Stimulated activated CD4-positive, alpha-beta T cell treated with anti-CD3 and anti-CD28 coated beads, Interleukin-2, amount 100 ng/mL, for 48 hours (primary cell): Measurements from ENCODE around the gene ICAM2.
"Not testable (repeated sequence)": the region's sequence is repeated elsewhere in the genome, so short reads cannot be mapped to it uniquely, and the experiment has no call there.

Experiments used
- DNase-seq, 2 donors: peaks; one replicate each; pipeline ENCODE4 v3.0.0-alpha.2; 2020

The ICAM2 gene

DNA sequence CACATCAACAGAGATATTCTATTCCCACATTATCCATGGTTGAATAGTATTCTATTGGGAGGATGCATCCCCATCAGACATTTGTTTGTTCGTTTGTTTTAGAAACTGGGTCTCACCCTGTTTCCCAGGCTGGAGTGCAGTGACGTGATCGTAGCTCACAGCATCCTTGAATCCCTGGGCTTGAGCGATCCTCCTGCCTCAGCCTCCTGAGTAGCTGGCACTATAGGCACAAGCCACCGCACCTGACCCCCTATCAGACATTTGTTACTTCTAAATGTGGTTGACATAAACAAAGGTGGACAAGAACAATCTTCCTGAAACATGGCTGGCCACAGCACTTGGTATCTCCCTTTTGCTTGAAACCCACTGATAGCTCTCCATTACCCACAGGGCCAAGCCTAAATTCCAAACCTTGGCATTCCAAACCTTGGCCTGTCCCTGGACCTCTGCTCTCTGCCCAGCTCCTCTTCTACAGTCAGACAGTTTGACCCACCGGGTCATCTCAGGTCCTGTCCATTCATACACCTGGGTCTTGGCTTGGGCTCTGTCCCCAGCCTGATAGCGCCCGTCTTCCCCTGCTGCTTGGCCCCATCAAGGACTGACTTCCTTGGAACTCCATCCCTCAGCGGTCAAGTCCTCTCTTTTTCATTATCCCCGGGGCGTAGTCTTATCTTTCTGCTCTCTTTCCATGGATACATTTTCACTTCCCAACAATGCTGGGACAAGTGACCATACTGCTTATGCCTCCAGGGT is 23.8 kb downstream of the ICAM2 start:
- DNase-seq, result no peak

DNA sequence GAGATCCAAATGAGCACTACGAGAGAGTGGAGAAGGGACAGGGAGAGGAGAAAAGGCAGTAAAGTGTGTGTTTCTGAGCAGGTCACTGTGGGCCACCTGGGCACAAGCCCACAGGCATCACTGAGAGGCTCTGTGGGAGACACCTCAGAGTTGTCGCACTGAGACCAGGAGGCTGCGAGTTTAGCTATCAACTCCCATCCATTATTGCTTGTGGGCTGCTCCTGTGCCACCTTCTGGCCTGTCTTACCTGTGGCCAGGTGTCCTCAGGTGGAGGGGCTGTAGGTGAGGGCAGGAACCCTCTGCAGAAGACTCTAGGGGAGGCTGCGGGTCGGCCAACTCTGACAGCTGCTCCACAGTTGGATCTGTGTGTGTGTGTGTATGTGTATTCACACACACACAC is 24.8 kb downstream of the ICAM2 start:
- no peak for DNase-seq

DNA sequence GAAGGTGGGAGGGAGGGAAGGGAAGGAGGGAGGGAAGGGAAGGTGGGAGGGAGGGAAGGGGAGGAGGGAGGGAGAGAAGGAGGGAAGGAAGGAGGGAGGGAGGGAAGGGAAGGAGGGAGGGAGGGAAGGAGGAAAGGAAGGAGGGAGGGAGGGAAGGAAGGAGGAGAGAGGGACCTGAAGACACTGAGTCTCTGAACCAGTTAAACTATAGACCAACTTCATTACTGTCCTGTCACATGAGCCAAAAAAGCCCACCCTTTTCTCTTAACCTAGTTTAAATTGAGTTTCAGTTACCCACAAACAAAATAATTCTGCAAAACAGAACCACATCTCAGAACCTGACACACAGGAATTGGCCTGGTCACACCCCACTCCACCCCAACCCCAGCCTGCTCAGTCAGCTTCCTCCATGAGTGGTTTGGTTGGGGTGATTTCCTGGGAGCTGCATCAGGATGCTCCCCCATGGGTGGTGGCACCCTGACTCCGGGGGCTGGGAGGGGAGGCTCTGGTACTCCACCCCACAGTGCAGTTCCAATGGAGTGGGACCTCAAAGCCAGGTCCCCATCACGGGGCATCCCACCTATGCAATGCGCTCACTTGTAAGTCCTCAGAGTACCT is 27.0 kb downstream of the ICAM2 start:
- DNase-seq, result no peak

DNA sequence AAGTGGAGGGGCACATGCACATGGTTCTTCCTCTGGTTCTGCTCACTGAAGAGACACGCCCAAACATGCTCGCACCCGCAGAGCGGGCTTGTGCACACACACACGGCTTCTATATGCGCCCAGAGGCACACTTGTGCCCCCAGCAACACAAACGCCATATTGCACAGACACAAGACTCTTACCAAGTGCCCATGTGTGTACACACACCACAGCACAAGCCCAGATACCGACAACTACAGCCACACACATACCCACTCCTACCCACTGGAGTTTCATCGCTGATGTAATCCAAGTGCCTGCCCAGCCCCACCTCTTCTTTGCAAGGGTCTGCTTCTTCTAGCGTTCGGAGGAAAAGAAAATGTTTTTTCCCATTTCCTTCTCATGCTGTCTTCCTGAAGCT is 28.8 kb downstream of the ICAM2 start:
- no peak for DNase-seq

DNA sequence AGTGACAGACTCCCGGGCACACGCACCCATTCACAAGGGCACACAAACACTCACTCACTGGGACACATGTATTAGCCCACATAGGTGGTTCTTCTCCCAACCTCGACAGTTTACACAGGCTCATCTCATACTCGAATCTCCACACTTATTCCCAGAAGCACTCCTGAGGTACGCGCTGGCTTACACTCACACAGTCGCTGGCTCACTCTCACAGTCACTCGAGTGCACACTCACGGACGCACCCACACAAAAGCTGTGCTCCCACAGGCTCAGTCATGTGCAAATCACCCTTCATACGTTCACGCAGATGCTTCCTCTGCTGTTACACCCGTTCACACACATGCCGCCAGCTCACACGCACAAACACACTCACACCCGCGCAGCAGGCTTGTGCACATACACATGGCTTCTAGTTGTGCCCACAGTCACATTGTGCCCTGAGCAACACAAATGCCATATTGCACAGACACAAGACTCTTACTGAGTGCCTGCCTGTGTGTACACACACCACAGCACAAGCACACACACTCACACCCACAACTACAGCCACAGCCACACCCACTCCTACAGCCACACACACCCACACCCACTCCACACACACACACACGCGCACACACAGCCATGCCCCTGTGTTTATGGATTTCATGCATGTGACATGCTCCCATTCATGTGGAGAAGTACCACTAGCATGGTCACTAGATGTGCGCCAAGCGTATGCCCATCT is 30.6 kb downstream of the ICAM2 start:
- no peak for DNase-seq

DNA sequence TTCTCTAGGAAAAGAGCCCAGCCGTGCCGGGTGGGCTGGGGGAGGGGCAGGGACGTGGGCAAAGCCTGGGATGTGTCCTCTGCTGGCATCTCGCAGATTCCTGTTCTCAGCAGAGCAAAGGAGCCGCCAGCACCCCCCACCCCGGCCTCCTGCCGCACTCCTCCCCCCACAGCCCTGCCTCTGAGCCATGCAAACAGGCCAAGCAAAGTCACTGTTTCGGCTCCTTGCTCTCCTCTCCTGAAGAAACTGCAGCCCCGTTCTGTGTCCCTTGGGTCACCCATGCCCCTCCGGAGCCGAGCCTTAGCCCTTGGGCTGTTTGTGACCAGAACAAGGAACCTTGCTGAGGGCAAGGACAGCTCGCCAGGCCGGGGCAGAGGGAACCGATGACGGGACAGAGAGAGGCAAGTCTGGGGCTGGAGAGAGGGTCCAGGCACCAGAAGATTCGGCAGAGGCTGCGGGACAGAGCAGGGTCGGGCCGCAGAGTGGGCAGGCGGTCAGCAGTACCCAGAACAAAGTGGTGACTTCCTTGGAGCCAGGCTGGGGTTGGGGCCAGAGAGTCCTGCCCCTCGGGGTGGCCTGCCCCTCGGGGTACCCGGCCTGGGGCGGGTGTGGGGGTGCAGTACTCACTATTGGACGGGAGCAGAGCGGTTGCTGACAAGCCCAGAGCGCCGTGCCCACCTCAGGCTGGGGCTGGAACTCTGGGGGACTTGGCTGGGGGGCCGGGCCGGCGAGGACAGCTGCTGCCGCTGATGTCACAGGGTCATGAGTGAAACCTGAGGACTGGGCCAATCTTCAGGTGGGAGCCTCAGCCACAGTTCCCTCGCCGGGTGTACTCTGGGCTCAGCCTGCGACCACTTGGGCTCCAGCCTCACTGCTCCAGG is 31.5 kb downstream of the ICAM2 start:
- no peak for DNase-seq

DNA sequence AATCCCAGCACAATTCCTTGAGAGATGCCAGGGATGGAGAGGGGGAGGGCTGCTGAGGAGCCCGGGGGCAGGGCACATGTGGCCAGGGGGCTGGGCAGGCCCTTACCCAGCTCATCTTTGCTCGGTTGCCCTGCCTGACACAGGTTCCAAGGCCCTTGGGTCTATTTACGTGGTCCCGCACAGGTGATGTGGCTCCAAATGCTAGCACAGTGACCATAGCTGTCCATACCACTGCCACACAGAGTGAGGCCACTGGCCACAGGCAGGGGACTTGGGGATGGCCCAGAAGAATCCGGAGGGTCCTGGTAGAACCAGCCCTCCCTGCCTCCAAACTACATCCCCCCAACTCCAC is 32.3 kb downstream of the ICAM2 start:
- DNase-seq, result no peak

DNA sequence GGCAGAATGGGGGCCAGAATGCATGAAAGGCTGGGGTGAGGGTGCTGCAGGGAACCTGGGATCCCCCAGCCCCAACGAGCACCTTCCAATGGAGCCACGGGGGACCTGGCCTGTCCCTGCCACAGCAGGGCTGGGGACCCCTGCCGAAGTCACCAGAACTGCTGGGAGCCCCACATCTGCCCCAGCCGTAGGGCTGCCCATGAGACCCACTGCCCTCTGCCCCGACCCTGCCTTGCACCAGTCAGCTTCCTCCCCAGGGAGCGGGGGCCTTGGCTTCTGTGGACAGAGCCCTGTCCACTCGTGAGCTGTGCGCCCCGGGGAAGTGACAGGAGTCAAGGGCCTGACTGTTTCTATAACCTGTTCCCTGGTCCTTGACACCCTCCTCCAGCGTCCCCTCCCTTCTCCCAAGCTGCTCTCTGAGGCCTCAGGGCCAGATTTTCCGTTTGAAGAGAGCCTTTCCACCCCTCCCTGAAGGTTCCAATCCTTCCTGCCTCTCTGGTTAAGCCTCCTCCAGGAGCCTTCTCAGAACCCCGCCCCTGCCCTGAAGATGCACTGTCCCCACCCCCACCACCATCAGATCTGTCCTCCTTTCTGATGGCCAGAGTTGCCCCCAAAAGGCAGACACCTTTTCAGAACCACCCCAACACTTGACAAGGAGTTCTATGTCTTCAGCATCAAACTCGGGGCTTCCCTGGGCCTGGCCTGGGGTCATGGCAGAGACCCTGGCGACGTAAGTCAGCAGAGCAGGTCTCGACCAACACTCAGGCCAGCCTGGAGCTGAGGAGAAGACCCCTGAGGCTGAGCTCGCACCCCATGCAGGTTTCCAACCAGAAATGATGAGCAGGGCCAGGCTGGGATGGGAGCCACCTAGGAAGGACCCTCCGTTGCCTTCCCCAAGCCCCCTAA is 33.0 kb downstream of the ICAM2 start:
- DNase-seq, result no peak

DNA sequence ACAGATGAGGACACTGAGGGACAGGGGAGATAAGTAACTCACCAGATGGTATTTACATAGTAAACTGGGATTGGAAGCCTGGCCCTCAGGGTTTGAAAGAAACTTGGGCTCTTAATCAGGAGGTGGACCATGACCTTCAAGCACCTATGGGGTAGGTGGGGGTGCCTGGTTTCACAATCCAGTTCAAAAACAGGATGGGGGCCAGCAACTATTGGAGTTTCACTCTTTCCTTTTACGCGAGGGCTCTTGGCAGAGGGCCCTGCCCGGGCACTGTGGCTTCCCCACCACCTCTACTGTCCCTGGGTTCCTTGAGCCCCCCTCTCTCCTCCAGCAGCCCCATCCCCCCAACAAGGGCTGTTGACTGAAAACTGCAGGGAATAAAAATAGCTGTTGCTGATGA is 33.6 kb downstream of the ICAM2 start:
- DNase-seq, result no peak

DNA sequence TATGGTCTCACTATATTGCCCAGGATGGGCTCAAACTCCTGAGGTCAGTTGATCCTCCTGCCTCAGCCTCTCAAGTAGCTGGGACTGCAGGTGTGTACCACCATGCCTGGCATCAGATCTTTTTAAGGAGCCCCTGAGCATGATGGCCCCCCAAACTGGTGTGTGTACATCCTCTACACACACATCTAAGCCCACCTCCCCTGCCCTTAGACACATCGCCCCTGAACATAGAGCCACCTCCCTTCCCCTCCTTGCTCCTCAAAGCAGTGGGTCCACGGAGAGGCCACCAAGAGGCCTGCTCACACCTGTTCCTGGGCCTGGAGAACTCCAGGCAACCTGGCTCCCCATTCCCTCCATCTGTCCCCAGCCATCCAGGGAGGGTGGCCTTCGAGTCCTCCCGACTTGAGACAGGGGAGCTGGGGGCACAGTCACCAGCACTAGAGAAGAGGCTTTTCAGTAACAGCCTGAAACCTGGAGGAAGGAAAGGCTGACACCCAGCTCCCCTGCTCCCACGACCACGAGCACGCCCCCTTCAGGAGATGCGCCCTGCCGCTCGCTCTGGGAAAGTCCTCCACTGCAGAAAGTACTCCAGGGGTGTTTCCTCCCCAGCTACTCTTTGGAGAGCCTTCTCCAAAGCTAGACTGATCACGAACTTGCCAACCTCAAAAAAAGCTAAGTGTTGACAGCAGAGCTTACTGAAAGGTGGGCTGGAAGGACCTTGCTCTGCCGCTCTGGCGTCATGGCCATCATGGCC is 34.9 kb downstream of the ICAM2 start:
- no peak for DNase-seq

DNA sequence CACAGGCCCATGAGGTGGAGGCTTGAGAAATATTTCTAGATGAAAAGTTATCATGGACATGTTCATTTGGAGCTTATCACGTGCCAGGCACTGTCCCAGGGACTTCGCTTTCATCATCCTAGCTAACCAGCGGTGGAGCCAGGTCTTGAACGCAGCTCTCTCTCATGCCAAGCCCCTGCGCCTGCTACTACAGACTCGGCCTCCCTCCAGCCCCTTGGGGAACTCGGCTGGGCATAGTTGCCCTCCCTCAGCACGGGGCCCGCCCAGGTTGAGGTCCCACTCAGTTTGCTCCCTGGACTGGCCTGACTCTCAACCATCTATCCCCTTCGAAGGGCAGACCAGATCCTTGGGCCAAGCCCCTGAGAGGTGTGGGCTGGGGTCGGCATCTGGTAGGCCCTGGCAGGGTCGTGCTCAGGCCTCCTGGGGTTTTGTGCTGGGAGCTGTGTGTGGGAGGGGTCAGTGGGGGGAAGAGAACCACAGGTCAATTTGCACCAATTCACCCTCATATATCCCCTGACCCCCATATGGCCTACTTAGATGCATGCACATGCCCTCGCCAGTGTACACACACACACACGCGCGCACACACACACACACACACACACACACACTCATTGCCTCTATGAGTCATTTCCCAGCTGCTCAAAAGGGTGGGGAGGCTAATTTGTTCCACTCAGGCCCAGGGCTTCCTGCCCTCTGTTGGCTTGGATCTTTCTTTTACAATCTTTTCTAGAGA is 35.6 kb downstream of the ICAM2 start:
- peak; percentile 34 to 50 for DNase-seq

DNA sequence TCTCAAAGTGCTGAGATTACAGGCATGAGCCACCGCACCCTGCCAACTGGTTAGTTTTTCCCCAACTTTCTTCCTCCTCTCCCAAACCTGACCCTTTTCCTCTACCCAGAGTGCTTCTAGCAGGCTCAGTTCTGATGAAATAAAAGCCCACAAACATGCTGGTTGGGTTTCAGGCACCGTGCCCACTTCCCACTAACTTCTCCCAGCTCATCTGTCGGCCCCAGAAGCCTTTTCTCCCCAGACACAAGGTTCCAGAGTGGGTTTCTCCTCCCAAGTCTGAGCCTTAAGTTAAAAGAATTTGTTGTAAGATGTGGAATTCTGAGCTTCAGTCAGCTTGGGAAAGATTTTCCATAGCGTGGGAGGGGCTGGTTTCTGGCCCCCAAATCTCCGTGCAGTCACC is 36.2 kb downstream of the ICAM2 start:
- DNase-seq, result no peak

DNA sequence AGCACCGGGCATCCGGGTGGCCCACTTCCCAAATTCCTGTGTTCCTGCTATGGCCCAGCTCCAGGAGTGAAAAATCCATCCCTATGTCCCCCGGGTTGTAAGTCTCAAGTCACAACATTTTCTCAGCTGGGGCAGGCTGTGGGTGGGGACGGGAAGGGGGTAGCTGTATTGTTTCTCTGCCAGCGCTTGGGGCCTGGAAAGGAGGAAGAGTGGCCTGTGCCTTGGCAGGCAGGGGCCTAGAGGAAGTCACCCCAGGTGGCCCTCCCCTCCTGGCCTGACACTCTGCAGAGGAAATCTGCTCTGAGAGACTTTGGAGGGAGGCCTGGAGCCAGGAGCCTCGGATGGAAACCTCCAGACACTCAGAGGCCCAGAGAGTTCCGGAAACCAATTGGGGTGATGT is 37.1 kb downstream of the ICAM2 start:
- DNase-seq, result no peak

DNA sequence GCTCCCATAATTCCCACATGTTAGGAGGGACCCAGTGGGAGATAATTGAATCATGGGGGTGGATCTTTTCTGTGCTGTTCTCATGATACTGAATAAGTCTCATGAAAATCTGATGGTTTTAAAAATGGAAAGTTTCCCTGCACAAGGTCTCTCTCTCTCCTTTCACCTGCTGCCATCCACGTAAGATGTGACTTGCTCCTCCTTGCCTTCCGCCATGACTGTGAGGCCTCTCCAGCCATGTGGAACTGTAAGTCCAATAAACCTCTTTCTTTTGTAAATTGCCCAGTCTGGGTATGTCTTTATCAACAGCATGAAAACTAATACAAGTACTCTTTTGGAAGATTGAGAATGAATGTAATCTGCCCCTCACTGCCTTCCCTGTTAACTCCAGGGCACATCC is 37.8 kb downstream of the ICAM2 start:
- not testable (repeated sequence) for DNase-seq

DNA sequence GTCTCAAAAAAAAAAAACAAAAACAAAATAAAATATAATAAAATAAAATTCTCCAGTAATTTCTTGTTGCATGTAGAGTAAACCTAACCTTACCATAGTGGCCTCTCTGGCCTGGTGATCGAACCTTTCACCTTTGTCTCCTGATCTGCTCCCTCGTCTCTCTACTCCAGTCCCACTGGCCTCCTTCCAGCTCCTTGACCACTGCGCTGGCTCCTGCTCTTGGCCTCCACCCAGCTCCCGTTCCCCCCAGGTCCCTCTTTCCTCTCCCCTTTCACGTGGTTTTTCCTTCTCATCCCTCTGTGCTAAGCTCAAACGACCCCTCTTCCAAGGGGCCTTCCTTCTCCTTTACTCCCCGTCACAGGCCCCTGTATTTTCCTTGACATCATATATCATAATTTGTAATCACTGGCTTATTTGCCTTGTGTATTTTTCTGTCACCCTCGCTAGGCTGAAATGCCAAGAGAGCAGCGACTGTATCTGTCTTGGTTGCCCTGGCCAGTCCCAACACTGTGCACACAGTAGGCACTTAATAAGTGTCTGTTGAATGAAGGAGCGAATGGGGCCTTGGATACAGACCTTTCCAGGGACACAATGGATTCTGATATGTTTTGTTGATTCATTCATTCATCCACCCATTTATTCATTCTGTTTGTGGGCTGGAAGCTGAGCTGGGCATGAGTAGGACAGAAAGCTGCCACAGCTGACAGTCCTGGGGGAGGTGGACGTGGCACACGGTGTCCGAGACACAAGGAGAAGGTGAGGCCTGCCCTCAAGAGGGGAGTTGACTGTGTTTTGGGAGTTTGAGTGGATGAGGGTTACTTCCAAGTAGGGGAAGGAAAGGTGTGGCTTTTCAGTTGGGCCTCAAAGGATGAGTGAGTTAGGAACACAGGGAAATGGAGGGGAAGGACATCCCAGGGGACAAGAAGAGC is 41.9 kb downstream of the ICAM2 start:
- DNase-seq, result no peak

DNA sequence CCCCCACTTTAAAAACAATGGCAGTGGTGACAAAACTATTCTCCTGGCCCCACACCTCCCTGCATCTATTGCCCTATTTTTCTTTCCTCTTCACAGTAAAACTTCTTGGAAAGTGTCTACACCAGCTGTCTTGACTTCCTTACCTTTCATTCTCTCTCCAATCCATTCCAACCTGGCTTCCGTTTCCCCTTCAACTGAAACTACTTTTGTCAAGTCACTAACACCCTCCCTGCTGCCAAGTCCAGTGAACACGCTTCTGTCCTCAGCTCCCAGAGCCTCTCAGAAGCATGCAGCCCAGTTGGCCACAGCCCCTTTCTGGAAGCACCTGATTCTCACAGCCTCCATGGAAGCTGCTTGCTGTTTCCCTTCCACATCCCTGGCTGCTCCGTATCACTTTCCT is 43.7 kb downstream of the ICAM2 start:
- DNase-seq, result no peak

DNA sequence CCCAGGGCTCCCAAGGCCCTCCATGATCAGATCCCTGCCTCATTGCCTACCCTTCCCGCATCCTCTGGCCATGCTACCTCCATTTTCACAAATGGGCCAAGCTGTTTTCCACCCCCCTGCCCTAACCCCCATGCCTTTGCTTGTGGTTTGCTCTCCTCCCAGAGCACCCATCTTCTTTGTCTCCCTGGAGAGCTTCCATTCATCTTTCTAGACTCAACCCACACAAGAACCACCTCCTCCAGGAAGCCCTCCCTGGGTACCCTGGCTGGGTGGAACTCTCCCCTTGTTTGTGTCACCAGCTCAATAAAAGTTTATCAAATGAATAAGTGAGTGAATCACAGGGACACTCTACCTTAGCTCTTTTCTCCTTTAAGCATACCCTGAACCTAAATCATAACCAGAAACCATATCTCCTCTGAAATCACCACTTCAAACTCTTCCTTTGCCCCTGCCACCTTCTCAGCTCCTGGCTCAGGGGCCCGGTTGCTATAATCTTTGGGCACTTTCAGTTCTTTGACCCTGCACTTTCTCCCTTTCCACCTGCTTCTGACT is 44.8 kb downstream of the ICAM2 start:
- DNase-seq, result no peak

DNA sequence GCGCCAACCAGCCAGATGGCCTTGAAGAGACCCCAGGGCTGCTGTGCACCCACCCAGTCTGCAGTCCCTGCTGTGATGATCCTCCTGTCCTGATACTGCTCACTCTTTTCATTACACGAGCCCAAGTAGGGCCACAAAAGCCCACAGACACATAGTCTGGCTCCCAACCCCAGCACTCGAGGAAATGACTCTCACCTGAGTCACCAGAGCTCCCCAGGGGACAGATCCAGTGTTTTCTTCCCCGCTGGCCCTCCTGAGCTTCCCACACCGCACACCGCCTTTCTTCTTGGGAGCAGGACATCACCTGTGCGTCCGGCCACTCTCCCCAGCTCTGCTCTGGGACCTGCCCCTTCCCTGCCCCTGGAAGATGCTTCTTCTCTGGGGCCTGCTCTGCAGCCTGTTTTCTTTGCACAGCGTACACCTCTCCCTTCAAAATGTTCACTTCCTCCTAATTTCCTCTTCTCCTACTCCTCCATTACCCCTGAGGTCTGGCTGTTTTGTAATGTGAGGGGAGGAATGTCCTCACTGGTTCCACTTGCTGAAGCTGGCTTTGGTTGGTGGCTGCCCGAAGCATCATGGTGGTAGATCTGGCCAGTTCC is 45.7 kb downstream of the ICAM2 start:
- DNase-seq, result no peak
